Fibroblast of villous mesenchyme (primary cell): ENCODE measurements around the gene MTOR. TPM values are rescaled to one million over a fixed set of nuclear protein-coding genes. Genes with fewer than 3 reads are reported as not detected.
"Not testable (repeated sequence)": the region's sequence is repeated elsewhere in the genome, so short reads cannot be mapped to it uniquely, and the experiment has no call there.

Source experiments
- DNase-seq: peaks from one replicate; pipeline ENCODE4 v3.0.0-alpha.2; 2010; ENCODE audit warnings: low read depth
- H3K4me3 ChIP-seq: 2 replicates; pipeline ENCODE4 v1.5.1; 2011; ENCODE audit warnings: low read depth, mild to moderate bottlenecking, low read length
- CTCF ChIP-seq: IDR thresholded peaks from 2 replicates; pipeline ENCODE4 v1.5.1; 2012; ENCODE audit warnings: low read depth, mild to moderate bottlenecking, low read length; ENCODE audit not compliant: insufficient read depth
- total RNA-seq: library from RNA; depleted of rRNA; stranded (reverse); fragments of >200 nt; gene quantifications from 2 replicates; pipeline ENCODE4 v1.2.3, GENCODE V29; 2012

MTOR gene
- total RNA-seq, 1 donor = 47.5 TPM

- TF ChIP-seq CTCF = no peak
- H3K4me3 ChIP-seq = peak within 1 kb of the TSS; percentile 98
- peak; percentile 85 for DNase-seq
Measured at GRCh38 chr1:11099310-11100148, 162.8 kb downstream of the MTOR start, which contains the start of gene EXOSC10. EXOSC10 (minus strand) TSS chr1:11099869; CDS start chr1:11099831, 38 bp downstream.

GRCh38 chr1:11098931-11099309 is 163.4 kb downstream of the MTOR start:
- TF ChIP-seq CTCF = no peak
- no peak for DNase-seq
- peak overlapping the region; percentile 98 for H3K4me3 ChIP-seq

- H3K4me3 ChIP-seq, DNase-seq: not testable (repeated sequence)
Measured at GRCh38 chr1:11083784-11084183, 178.6 kb downstream of the MTOR start.

- no peak for TF ChIP-seq CTCF
- DNase-seq = no peak
Measured at GRCh38 chr1:11080931-11081330, 181.4 kb downstream of the MTOR start.

GRCh38 chr1:11078631-11079030 is 183.7 kb downstream of the MTOR start:
- no peak for TF ChIP-seq CTCF
- H3K4me3 ChIP-seq = no peak overlapping the region
- DNase-seq = peak; percentile 62

More at GRCh38 chr1:11080931-11081330, 181.4 kb downstream of the MTOR start:
- H3K4me3 ChIP-seq = no peak overlapping the region

GRCh38 chr1:11073398-11073797 is 189.0 kb downstream of the MTOR start:
- H3K4me3 ChIP-seq, DNase-seq: not testable (repeated sequence)

- no peak for TF ChIP-seq CTCF
- no peak for DNase-seq
- no peak overlapping the region for H3K4me3 ChIP-seq
Measured at GRCh38 chr1:11072216-11072917, 190.0 kb downstream of the MTOR start.
